Activated CD4-positive, alpha-beta T cell treated with anti-CD3 and anti-CD28 coated beads for 24 hours (primary cell): ENCODE data around the gene KARS1.
A peak's percentile ranks its signal among the peaks of the same experiment; 100 is the strongest.

Source experiments
- DNase-seq, 2 donors: peaks; one replicate each; pipeline ENCODE4 v3.0.0-alpha.2; 2020; ENCODE audit warnings: low read depth in 2 of 2

The KARS1 gene

DNA sequence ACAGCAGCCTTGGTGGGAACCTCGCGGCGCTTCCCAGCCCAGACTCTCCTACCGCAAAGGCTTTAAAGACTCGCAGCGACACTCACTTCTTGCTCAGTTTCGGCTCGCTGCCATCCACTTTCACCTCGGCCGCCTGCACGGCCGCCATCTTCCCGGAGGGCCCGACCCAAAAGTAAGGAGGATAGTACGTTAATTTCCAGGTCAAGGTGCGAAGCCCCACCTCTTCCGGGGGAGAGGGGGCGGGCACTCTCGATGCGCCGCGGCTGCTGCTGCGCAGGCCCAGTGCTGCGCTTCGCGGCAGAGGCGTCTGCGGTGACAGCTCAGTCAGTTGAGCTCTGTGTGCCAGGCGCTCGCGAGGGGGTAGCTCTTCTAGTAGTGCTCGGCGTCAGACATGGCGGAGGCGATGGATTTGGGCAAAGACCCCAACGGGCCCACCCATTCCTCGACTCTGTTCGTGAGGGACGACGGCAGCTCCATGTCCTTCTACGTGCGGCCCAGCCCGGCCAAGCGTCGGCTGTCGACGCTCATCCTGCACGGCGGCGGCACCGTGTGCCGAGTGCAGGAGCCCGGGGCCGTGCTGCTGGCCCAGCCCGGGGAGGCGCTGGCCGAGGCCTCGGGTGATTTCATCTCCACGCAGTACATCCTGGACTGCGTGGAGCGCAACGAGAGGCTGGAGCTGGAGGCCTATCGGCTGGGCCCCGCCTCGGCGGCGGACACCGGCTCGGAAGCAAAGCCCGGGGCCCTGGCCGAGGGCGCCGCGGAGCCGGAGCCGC is at the start of gene KARS1, which contains the start of gene TERF2IP:
TSS of gene KARS1 (minus strand) at position 174 of the 773 bp plus-strand sequence. CDS start at position 148, 26 bp downstream.
TSS of gene TERF2IP (plus strand) at position 282 of the 773 bp plus-strand sequence. CDS start at position 392, 110 bp downstream.
- peak; percentile 87 to 88 for DNase-seq

DNA sequence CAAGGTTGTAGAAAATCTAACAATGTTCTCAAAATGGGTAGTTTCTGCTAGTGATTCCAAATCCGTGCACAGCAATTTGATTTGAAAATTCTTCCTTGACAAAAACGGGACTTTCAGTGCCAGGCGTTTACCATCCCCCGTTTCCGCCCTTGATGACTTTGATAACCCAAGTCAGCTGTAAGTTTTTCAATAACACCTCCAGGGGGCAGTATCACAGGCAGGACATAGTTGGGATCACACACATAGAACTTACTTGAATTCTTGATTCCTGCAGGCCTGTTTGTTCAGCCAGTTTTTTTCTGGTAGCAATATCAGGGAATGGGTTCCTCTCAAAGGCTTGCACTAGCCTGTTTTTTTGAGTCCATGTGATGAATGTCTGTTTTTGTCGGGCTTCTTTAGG is 48.2 kb upstream of the KARS1 start:
- no peak for DNase-seq

DNA sequence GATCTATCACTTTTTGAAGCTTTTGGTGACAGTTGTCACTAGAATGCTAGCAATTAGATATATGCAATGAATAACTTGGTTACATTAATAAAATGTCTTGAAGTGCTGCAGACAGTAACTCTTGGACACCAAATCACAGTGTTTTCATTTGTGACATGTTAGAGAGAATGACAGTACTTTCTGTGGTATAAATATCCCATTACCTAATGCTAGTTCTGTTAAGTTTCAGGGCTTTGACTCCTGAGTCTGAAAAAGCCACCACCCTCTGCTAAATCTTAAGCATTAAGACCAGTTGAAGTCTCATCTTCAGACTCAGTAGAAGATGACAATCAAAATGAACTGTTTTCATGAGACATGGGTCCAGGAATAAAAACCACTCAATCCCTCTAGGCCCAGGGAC is 39.9 kb upstream of the KARS1 start:
- no peak for DNase-seq

DNA sequence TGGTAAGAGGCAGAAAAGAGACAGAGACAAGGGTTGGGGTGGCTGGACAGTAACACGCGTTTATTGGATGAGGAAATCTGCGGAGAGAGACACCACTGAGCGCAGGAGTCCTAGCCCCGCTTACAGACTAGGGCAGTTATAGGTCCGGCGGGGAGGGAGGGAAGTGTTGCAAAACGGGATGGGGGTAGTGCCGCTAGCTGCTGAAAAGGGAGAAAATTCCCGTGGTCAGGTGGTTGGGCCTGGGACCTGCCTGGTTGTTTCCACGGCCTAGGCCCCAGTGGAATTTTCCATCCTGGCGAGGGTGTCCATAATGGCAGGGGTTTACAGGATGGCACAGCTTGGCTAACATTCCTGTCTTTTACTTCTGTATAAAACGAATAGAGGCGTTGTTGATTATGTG is 34.8 kb upstream of the KARS1 start:
- DNase-seq: no peak

DNA sequence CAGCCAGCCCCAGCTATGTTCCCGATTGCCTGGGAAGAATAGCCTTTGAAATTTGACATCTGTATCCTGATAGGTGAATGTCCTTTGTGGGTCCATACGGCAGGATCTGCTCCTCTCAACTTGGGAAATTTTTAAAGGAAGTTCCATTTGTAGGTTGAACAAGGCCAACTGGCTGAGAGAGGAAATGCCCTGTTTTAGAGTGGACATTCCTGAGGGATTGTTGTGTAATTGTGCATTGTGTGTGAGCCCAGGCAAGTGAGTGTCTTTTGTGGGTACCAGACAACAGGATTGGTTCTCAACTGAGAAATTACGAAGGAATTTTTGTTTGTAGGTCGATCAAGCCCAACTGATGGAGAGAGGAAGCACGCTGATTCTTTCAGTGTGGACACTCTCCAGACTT is 31.9 kb upstream of the KARS1 start:
- DNase-seq: no peak

DNA sequence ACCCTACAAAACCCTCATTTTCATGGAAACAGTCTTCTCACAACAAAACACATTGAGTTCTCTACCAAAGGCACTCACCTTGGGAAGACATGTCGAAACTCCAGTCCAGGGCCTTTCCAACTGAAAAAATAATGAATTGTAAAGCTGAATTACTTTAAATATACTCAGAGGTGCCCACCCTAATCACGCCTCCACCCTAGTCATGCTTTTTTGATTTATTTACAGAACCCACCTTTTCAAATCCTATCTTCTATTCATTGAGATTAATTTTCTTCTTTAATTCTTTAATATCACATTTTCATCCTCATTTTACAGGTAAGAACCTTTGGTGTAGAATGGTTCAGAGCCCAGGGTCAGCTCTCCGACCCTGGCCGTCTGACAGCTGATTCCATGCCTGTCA is 29.4 kb upstream of the KARS1 start, which contains the start of gene CPHXL2:
TSS of gene CPHXL2 (minus strand) at position 101 of the 400 bp plus-strand sequence. CDS start at position 91, 10 bp downstream.
- DNase-seq: no peak

DNA sequence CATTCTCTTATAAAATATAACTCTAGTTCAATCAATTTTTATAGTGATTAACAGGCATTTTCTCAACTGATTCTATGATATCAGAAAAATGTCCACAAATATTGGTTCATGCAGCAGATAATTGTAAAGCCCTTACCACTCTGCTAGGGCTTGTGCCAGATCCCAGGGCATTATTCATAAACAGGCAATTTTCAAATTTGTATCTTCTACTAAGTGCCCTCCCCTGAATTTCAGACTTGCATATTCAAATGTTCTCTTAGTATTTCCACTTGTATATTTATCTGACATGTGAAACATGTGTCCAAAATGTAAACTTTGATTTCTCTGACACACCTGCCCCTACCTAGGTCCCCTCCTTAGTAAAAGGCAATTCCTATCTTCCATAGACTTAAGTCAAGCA is 20.0 kb upstream of the KARS1 start:
- DNase-seq: no peak

DNA sequence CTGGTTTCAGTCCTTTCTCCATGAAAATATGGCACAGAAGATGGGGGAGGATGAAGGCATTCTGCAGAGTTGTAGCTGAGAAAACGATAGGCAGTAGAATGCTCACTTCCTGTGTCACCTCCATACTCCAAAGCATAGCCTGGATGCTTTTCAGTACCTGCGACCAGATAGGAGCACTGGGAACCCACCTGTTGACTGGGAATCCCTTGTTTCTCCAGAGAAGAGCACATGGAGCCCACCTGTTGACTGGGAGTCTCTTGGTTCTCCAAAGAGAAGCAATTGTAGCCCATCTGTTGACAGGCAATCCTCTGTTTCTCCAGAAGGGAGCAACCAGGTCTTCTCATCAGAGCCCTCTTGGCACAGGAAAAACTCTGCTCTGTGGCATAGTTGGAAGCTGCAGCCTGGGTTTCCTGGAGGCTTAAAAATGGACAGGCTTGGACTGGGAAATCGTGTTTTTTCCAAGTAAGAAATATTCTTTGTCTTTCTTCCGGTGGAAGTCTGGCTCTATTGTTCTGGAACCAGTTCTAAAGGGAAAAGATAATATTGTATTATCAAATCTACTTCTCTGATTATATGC is 13.3 kb upstream of the KARS1 start:
- DNase-seq: no peak

DNA sequence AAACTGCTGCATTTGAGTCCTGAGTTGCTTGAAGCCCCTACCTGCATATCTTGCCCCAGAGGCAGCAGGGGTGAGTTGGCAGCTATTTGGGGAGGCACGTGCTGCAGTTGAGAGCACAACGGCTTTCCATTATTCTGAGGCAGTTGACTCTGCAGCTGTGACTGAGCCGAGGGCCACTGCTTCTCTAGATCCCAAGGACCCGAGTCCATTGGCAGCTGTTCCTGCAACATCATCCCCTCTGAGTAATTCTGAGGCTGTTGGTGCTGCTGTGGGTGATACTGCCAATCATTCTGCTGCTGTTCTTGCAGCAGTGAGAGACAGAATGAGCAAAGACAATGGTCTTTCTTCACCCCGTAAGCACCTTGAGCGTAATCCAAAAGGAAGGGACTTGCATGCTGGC is 12.9 kb upstream of the KARS1 start:
- no peak for DNase-seq

DNA sequence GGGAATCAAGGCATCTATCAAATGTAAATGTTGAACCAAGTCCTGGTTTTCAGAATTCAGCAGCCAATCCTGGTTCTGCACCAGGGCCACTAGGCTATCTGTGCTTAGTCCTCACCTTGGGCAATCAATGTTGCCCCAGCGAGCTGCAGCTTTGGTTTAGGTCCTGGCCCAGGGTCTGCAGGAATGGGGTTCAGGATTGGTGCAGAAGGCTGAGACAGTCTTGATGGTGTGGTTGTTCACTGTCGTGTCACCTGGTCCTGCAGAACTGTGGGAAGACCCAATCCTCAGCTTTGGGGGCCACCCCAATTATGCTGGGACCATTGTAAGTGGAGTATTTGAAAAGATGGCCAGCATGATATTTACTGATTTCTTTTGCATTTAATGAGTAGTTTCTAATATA is 10.7 kb upstream of the KARS1 start:
- DNase-seq: no peak

DNA sequence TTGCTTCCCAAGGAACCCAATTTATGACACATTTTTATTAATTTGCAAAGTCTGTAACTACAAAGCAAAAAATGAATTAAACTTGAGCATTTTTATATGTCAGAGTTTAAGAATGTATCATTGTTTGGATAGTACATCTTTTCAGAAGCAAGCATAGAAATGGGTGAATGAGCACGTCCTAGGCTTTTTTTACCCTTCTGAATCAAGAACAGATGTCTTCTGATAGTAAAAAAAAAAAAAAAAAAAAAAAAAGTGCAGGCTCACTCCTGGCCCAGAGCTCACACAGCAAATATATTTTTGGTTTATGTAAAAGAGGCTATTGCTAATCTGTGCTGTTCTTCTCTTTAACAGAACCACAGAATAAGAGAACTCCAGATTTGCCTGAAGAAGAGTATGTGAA is 6.5 kb upstream of the KARS1 start:
- no peak for DNase-seq

DNA sequence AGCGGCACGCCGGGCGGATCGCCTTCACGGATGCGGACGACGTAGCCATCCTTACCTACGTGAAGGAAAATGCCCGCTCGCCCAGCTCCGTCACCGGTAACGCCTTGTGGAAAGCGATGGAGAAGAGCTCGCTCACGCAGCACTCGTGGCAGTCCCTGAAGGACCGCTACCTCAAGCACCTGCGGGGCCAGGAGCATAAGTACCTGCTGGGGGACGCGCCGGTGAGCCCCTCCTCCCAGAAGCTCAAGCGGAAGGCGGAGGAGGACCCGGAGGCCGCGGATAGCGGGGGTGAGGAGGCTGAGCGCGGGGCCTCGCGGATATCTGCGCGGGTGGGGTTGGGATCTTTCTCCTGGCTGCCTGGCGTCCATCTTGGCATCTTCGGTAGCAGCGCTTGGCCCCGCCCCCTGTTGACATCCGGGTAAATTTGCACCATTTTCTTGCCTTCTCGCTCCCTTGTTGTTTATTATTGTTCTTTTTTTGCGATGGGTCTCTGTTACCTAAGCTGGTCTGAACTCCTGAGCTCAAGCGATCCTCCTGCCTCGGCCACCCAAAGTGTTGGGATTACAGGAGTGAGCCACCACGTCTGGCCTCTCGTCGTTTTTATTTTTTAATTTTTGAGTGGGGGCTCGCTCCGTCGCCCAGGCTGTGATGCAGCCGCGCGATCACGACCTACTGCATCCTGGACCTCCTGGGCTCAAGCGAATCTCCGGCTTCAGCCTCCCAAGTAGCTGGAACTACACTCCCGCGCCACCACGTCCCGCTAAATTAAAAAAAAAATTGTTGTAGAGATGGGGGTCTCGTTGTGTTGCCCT is 1.0 kb upstream of the KARS1 start:
- DNase-seq: peak; percentile 80 to 81

DNA sequence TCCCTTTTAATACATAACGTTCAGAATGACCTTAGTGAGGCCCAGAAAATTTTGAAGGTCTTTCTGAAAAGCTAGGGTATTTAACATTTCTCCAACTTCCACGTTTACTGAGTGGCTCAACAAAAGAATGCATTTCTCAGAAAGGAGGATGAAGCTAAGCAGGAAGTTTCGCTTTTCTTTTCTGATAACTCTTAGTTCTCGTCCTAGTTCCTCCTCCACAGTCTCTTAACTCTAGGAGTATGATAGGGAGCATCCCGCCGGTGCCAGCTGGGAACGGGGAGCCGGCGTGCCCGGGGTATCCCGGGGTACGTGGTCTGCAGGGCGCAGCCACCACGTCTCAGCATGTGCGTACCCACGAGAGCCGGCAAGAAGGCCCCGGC is 363 bp downstream of the KARS1 start:
- no peak for DNase-seq

DNA sequence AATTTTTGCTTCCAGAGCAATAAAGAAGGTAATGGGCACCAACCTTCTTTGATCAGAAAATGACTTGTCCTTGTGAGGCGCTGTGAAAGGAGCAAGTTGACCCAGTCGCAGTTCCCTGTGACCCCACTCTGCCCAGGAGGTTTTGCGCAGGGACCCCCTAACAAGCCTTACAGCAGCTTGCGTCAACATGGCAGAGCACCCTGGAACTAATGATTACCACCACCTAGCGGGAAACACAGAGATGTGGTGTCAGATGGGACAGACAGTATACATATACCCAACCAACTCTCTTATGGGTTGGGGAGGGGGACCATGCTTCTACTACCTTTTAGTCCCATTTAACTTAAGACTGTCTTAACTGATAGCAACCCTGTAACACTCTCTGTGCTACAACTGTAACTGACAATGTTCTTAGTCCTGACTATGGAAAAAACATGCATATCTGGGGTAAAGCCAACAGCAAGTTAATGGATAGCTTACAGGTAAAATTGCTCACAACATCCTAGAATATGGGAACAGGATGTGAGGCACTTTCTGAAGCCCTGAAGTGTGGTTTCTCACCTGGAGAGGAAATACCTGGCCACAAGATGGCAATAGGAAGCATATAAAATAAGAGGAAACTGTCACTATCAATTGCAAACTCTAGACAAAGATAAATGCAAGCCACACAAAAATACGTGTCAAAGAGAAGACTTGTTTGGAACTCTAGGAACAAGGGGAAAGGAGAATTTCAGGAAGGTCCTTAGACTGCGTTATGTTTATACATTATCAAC is 3.0 kb downstream of the KARS1 start:
- DNase-seq: no peak

DNA sequence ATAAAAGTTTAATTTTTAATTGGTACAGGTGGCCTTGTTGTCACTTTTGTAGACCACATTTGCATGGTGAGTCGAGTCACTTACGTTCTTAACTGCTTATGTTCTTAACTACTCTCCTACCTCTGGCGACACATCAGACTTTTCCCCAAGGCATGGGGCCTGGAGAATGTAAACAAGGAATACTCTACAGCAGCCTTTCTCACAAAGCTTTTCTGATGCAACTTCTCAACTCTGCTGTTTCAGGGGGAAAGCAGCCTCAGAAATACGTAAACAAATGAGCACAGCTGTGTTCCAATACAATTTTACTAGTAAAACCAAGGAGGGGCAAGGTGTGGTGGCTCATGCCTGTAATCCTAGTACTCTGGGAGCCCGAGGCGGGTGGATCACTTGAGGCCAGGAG is 6.9 kb downstream of the KARS1 start:
- DNase-seq: no peak

DNA sequence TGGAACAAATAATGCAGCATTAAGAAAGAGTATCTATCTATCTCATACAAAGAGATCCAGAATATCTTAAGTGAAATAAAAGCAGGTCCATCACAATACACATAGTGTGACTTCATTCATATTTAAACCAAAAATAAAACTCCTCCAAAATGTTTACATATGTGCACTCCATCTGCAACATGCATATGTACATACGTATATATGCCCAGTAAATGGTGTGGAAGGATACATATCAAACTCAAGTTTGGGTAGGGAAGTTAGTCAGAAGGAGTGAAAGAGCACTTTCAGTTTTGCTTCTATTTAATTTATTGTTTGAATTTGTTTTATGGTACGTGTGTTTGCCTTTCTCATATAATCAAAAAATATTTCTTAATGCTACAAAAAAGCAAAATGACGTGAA is 12.4 kb downstream of the KARS1 start:
- no peak for DNase-seq

DNA sequence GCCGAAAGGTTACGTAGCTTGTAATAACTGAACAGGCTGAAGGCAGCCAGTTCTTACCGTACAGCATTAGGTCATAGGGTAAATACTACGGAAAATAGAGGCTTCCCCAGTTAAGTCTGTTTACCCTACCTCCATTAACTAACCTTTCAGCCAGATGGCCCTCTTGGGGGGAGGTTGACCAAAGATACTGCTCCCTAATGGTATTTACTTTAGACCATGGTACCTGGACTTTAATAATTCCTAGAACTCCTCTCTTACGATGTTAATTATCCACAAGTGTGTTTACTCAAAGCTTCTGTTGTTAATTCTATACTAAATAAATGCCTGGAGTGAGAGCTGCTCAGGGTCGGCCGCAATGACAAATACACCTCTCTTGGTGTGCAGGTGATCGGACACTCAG is 14.6 kb downstream of the KARS1 start:
- DNase-seq: no peak

DNA sequence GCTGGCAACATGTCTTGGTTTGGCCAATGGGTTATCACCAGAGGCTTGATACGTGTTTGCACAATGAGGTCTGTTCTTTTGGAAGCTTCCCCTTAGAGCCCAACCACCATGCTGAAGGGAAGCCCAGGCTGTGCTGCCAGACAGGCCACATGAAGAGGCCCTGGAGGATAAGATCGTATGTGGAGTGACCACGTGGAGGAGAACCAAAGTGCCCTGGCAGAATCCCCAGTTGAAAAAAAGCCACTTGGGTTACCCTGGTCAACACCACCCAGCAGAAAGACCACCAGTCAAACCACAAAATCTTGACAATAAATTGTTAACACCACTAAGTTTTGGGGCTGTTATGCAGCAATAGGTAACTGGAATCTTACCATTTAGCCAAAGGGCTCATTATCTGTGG is 17.4 kb downstream of the KARS1 start:
- no peak for DNase-seq

DNA sequence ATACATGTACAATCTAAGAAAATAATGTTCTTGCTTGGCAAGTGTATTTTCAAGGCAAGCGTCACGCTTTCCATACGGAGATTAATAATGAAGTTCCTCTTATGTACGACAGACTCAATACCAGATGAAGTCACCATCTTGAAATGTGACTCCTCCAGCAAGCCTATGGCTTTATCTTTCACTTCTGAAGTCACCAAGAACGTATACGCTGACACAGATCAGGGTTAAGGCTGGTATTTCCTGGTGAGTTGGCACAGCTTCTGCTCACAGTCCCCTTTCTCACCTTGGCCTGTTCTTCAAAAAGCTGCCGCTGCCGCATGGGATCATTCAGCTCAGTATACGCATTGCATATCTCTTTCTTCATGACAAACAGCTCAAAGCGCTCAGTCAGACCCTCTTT is 18.3 kb downstream of the KARS1 start:
- DNase-seq: no peak

DNA sequence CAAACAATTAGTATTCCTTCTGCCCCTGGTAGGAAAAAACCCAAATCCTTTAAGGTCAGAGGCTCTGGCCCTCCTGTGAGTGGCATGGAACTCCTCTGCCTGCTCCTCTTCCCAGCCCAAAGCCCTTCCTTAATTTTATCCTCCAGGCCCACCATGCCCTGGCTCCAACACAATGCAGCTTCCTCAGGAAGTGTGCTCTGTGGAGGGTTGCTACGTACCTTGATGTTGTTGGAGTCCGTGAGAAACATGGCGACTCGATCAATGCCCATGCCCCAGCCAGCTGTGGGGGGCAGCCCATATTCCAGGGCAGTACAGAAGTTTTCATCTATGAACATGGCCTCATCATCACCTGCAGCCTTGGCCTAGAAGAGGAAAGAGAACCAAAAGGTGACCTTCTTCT is 19.1 kb downstream of the KARS1 start:
- no peak for DNase-seq

DNA sequence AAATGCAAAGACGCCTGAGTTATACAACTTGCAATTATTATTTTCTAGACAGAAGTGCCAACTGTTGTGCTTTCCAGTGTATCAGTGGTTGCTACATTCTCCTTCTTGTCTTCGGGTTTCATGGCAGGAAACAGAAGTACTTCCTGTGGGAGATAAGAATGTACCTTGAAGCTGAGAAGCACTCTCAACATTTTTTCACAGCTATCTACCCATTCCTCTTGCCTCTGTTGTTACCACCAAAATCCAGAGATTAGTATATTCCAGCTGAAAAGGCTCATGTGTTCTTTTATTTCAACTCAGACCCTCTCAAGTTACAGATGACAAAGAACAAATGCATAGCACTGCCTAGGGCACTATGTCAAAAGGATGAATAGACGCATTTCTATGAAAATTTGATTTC is 19.6 kb downstream of the KARS1 start:
- no peak for DNase-seq

DNA sequence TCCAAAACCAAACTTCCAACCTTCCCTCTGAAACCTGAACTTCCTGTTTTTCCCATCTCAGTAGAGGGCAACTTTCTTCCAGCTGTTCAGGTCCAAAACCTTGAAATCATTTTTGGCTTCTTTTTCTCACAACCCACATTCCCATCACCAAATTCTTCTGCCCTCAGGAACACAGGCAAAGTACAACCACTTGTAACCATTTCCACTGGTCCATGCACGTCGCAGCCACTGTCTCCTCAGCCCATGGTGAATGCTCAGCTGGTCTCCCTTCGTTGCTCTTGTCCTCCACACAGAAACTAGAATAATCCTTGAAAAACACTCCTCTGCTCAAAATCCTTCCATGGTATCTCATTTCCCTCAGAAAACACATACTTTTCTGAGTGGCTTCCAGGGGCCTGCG is 20.7 kb downstream of the KARS1 start:
- no peak for DNase-seq
